ENCODE results near the gene SYP. TPM values are rescaled to one million over a fixed set of nuclear protein-coding genes. Genes with fewer than 3 reads are reported as not detected.

The SYP gene
- total RNA-seq, 1 donor from 2014 or later, result 0.07 TPM

- H3K36me3 ChIP-seq, result no peaks in the 10 kb centered on the region
- DNase-seq (ENCODE audit: low spot score), result no peak
- H3K27ac ChIP-seq, result no peak overlapping the region
- H3K9ac ChIP-seq, result no peak overlapping the region
- H3K4me3 Mint-ChIP-seq, result no peak overlapping the region
- no peaks in the 10 kb centered on the region for H3K4me1 Mint-ChIP-seq
- H3K9me3 Mint-ChIP-seq, result peaks cover 18% of the 10 kb centered on the region
- no peak overlapping the region for H3K27ac Mint-ChIP-seq
- H3K36me3 Mint-ChIP-seq, result peaks cover 4% of the 10 kb centered on the region
- no peaks in the 10 kb centered on the region for H3K27me3 ChIP-seq
- no peaks in the 10 kb centered on the region for H3K79me2 ChIP-seq (ENCODE audit: low read depth)
- H3K4me1 ChIP-seq, result no peaks in the 10 kb centered on the region
- no peak overlapping the region for H3K4me3 ChIP-seq
- peaks cover 5% of the 10 kb centered on the region for H3K27me3 Mint-ChIP-seq (ENCODE audit: insufficient read depth, low read depth)
- no peak for TF ChIP-seq EZH2phosphoT487 (IDR thresholded peaks at IDR 0.05)
- TF ChIP-seq EZH2 (IDR thresholded peaks at IDR 0.05), result no peak
- no peak for TF ChIP-seq CTCF (IDR thresholded peaks at IDR 0.05)
- H2AFZ ChIP-seq (replicated peaks), result no peak overlapping the region
- no peaks in the 10 kb centered on the region for H4K20me1 ChIP-seq (ENCODE audit: low read depth)
- H3K9me3 ChIP-seq (ENCODE audit: low read depth), result no peaks in the 10 kb centered on the region
- no peaks in the 10 kb centered on the region for H3F3A ChIP-seq (ENCODE audit: low read depth)
- H3K4me2 ChIP-seq, result no peak overlapping the region
Observed at GRCh38 chrX:49244207-49244606, 44.2 kb upstream of the SYP start.

GRCh38 chrX:49243166-49243565, 43.2 kb upstream of the SYP start:
- H3K9ac ChIP-seq, result no peak overlapping the region
- H3K27me3 ChIP-seq, result no peaks in the 10 kb centered on the region
- no peak for TF ChIP-seq EZH2phosphoT487 (IDR thresholded peaks at IDR 0.05)
- TF ChIP-seq EZH2 (IDR thresholded peaks at IDR 0.05), result no peak
- no peaks in the 10 kb centered on the region for H3K79me2 ChIP-seq (ENCODE audit: low read depth)
- H3K9me3 ChIP-seq (ENCODE audit: low read depth), result no peaks in the 10 kb centered on the region
- Mint-ChIP-seq H3K27ac (no peak overlapping the region), H3K4me1 (no peaks in the 10 kb centered on the region), H3K4me3 (no peak overlapping the region), H3K27me3 (ENCODE audit: insufficient read depth, low read depth) (peaks cover 7% of the 10 kb centered on the region), H3K9me3 (peaks cover 17% of the 10 kb centered on the region), H3K36me3 (peaks cover 4% of the 10 kb centered on the region)
- DNase-seq (ENCODE audit: low spot score), result no peak
- no peaks in the 10 kb centered on the region for H3F3A ChIP-seq (ENCODE audit: low read depth)
- H2AFZ ChIP-seq (replicated peaks), result no peak overlapping the region
- no peak overlapping the region for H3K27ac ChIP-seq
- no peaks in the 10 kb centered on the region for H3K36me3 ChIP-seq
- no peaks in the 10 kb centered on the region for H4K20me1 ChIP-seq (ENCODE audit: low read depth)
- H3K4me1 ChIP-seq, result no peaks in the 10 kb centered on the region
- H3K4me2 ChIP-seq, result no peak overlapping the region
- H3K4me3 ChIP-seq, result no peak overlapping the region

GRCh38 chrX:49242545-49243066, 42.6 kb upstream of the SYP start:
- Histone ChIP-seq H2AFZ (replicated peaks) (no peak overlapping the region), H3K9me3 (ENCODE audit: low read depth) (no peaks in the 10 kb centered on the region), H4K20me1 (ENCODE audit: low read depth) (no peaks in the 10 kb centered on the region), H3K4me2 (no peak overlapping the region), H3K9ac (no peak overlapping the region), H3F3A (ENCODE audit: low read depth) (no peaks in the 10 kb centered on the region), H3K36me3 (no peaks in the 10 kb centered on the region), H3K27me3 (no peaks in the 10 kb centered on the region), H3K4me3 (no peak overlapping the region), H3K4me1 (no peaks in the 10 kb centered on the region), H3K79me2 (ENCODE audit: low read depth) (no peaks in the 10 kb centered on the region), H3K27ac (no peak overlapping the region)
- Mint-ChIP-seq H3K27ac (no peak overlapping the region), H3K9me3 (peaks cover 17% of the 10 kb centered on the region), H3K4me3 (no peak overlapping the region), H3K27me3 (ENCODE audit: insufficient read depth, low read depth) (peaks cover 7% of the 10 kb centered on the region), H3K4me1 (no peaks in the 10 kb centered on the region), H3K36me3 (peaks cover 4% of the 10 kb centered on the region)
- DNase-seq (ENCODE audit: low spot score), result no peak
- no peak for TF ChIP-seq CTCF (IDR thresholded peaks at IDR 0.05)
- no peak for TF ChIP-seq EZH2 (IDR thresholded peaks at IDR 0.05)
- TF ChIP-seq EZH2phosphoT487 (IDR thresholded peaks at IDR 0.05), result no peak

GRCh38 chrX:49238735-49239134, 38.7 kb upstream of the SYP start:
- Histone ChIP-seq H3K4me3 (no peak overlapping the region), H3K27me3 (no peaks in the 10 kb centered on the region), H3K9ac (no peak overlapping the region), H2AFZ (replicated peaks) (no peak overlapping the region), H3F3A (ENCODE audit: low read depth) (no peaks in the 10 kb centered on the region), H4K20me1 (ENCODE audit: low read depth) (no peaks in the 10 kb centered on the region), H3K4me2 (no peak overlapping the region), H3K27ac (no peak overlapping the region), H3K79me2 (ENCODE audit: low read depth) (peaks cover 6% of the 10 kb centered on the region), H3K9me3 (ENCODE audit: low read depth) (no peaks in the 10 kb centered on the region), H3K4me1 (peaks cover 3% of the 10 kb centered on the region), H3K36me3 (no peaks in the 10 kb centered on the region)
- no peak for DNase-seq (ENCODE audit: low spot score)
- no peak for TF ChIP-seq EZH2 (IDR thresholded peaks at IDR 0.05)
- no peak for TF ChIP-seq EZH2phosphoT487 (IDR thresholded peaks at IDR 0.05)
- TF ChIP-seq CTCF (IDR thresholded peaks at IDR 0.05), result no peak
- Mint-ChIP-seq H3K36me3 (peaks cover 4% of the 10 kb centered on the region), H3K9me3 (peaks cover 18% of the 10 kb centered on the region), H3K27me3 (ENCODE audit: insufficient read depth, low read depth) (peaks cover 2% of the 10 kb centered on the region), H3K27ac (no peak overlapping the region), H3K4me3 (no peak overlapping the region), H3K4me1 (peaks cover 5% of the 10 kb centered on the region)
